Measurements from ENCODE around the gene SDSL. TPM values are rescaled to one million over a fixed set of nuclear protein-coding genes. Genes with fewer than 3 reads are reported as not detected.

SDSL gene
- total and polyA plus RNA-seq, 5 donors from 2014 or later: 1.8 TPM; not detected in 4

DNA sequence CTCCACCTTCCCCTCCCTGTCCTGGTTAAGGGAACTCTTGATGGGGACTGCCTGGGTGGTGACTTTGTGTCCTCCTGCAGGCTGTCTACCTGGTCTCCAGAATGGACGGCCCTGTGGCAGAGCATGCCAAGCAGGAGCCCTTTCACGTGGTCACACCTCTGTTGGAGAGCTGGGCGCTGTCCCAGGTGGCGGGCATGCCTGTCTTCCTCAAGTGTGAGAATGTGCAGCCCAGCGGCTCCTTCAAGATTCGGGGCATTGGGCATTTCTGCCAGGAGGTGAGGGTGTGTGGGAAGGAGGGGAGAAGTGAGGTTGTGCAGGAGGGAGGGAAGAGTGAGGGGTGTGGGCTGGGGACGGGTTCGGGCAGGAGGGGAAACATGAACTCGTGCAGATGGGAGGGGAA, 5.7 kb downstream of the SDSL start:
- Mint-ChIP-seq H3K4me3 (no peak overlapping the region), H3K27me3 (peaks cover 10% of the 10 kb centered on the region), H3K9me3 (peaks cover 0 to 7% (median 0%) of the 10 kb centered on the region in 7 donors), H3K36me3 (no peaks in the 10 kb centered on the region), H3K27ac (no peak overlapping the region), H3K4me1 (no peaks in the 10 kb centered on the region)
- Histone ChIP-seq H3K27me3 (ENCODE audit: control insufficient read depth, insufficient read depth, low read length) (no peaks in the 10 kb centered on the region), H3K4me1 (ENCODE audit: control insufficient read depth, insufficient read depth, low read length, poor library complexity, severe bottlenecking) (no peaks in the 10 kb centered on the region), H3K4me3 (ENCODE audit: low read depth, low read length) (no peak overlapping the region), H3K9me3 (ENCODE audit: control insufficient read depth in 2 of 2, low read length in 2 of 2) (no peaks in the 10 kb centered on the region), H3K36me3 (ENCODE audit: control insufficient read depth, insufficient read depth, low read length) (no peaks in the 10 kb centered on the region), H3K27ac (ENCODE audit: insufficient read depth, low read length, poor library complexity, severe bottlenecking) (no peak overlapping the region)
- DNase-seq (no peak), ATAC-seq (ENCODE audit: low read depth in 2 of 2) (no peak)

DNA sequence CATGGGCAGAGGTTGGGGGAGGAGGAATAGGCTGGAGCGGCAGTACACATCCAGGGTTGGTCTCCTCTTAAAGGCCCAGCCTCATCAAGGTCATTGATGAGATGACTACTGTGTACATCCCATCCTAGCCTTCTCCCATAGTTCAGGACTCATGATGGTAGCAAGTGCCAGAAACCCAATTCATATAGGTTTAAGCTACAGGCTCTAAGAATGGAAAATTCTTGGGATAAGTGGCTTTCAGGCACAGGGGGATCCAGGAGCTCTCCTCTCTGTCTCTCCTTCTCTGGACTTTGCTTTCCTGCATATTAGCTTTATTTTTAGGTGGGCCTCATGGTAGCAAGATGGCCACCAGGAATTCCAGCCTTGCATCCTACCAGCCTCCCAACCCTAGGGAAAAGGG, 6.3 kb downstream of the SDSL start:
- Mint-ChIP-seq H3K27ac (no peak overlapping the region), H3K4me3 (no peak overlapping the region), H3K9me3 (peaks cover 0 to 7% (median 0%) of the 10 kb centered on the region in 7 donors), H3K27me3 (peaks cover 10% of the 10 kb centered on the region), H3K4me1 (no peaks in the 10 kb centered on the region), H3K36me3 (no peaks in the 10 kb centered on the region)
- Histone ChIP-seq H3K4me1 (ENCODE audit: control insufficient read depth, insufficient read depth, low read length, poor library complexity, severe bottlenecking) (no peaks in the 10 kb centered on the region), H3K9me3 (ENCODE audit: control insufficient read depth in 2 of 2, low read length in 2 of 2) (no peaks in the 10 kb centered on the region), H3K27ac (ENCODE audit: insufficient read depth, low read length, poor library complexity, severe bottlenecking) (no peak overlapping the region), H3K27me3 (ENCODE audit: control insufficient read depth, insufficient read depth, low read length) (no peaks in the 10 kb centered on the region), H3K4me3 (ENCODE audit: low read depth, low read length) (no peak overlapping the region), H3K36me3 (ENCODE audit: control insufficient read depth, insufficient read depth, low read length) (no peaks in the 10 kb centered on the region)
- no peak for DNase-seq
- ATAC-seq (ENCODE audit: low read depth in 2 of 2): no peak

DNA sequence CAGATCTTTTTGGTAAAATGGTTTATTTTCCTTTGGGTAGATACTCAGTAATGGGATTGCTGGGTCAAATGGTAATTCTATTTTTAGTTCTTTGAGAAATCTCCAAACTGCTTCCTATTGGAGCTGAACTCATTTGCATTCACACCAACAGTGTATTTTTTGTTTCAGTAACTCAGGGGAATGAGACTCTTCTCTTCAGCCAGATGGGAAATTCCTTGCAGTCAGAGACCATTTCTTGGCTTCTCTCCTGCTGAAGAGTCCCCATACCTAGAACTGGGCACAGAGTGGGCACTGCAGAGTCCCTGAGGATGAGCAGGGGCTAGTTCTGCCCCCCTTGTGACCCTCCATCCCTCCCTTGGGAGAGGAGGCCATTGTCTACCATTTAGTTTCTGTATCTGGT, 10.8 kb downstream of the SDSL start:
- Mint-ChIP-seq H3K36me3 (no peaks in the 10 kb centered on the region), H3K4me3 (no peak overlapping the region), H3K27me3 (peaks cover 8% of the 10 kb centered on the region), H3K27ac (no peak overlapping the region), H3K9me3 (peaks cover 0 to 7% (median 0%) of the 10 kb centered on the region in 7 donors), H3K4me1 (no peaks in the 10 kb centered on the region)
- H3K27ac ChIP-seq (ENCODE audit: insufficient read depth, low read length, poor library complexity, severe bottlenecking): no peak overlapping the region
- H3K36me3 ChIP-seq (ENCODE audit: control insufficient read depth, insufficient read depth, low read length): no peaks in the 10 kb centered on the region
- DNase-seq: no peak
- no peaks in the 10 kb centered on the region for H3K27me3 ChIP-seq (ENCODE audit: control insufficient read depth, insufficient read depth, low read length)
- H3K9me3 ChIP-seq (ENCODE audit: control insufficient read depth in 2 of 2, low read length in 2 of 2): no peaks in the 10 kb centered on the region
- no peaks in the 10 kb centered on the region for H3K4me1 ChIP-seq (ENCODE audit: control insufficient read depth, insufficient read depth, low read length, poor library complexity, severe bottlenecking)
- H3K4me3 ChIP-seq (ENCODE audit: low read depth, low read length): no peak overlapping the region
- no peak for ATAC-seq (ENCODE audit: low read depth in 2 of 2)

DNA sequence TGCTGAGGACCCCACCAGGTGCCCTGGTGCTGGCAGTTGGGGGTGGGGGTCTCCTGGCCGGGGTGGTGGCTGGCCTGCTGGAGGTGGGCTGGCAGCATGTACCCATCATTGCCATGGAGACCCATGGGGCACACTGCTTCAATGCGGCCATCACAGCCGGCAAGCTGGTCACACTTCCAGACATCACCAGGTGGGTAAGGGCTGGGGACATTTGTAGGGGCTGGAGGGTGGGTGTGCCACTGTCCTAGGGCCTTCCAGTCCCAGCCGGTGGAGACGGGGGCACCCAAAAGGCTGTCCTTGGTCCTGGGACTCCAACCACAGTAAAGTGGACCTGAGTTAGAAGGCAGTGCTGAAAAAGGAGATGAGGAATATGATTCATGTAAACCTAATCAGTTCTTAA, 13.2 kb downstream of the SDSL start:
- Histone ChIP-seq H3K4me3 (ENCODE audit: low read depth, low read length) (no peak overlapping the region), H3K36me3 (ENCODE audit: control insufficient read depth, insufficient read depth, low read length) (no peaks in the 10 kb centered on the region), H3K27ac (ENCODE audit: insufficient read depth, low read length, poor library complexity, severe bottlenecking) (no peak overlapping the region), H3K27me3 (ENCODE audit: control insufficient read depth, insufficient read depth, low read length) (peaks cover 5% of the 10 kb centered on the region), H3K9me3 (ENCODE audit: control insufficient read depth in 2 of 2, low read length in 2 of 2) (no peaks in the 10 kb centered on the region), H3K4me1 (ENCODE audit: control insufficient read depth, insufficient read depth, low read length, poor library complexity, severe bottlenecking) (no peaks in the 10 kb centered on the region)
- Mint-ChIP-seq H3K27ac (no peak overlapping the region), H3K27me3 (peaks cover 9% of the 10 kb centered on the region), H3K4me1 (no peaks in the 10 kb centered on the region), H3K9me3 (peaks cover 0 to 1% (median 0%) of the 10 kb centered on the region in 7 donors), H3K36me3 (no peaks in the 10 kb centered on the region), H3K4me3 (no peak overlapping the region)
- no peak for ATAC-seq (ENCODE audit: low read depth in 2 of 2)
- no peak for DNase-seq

DNA sequence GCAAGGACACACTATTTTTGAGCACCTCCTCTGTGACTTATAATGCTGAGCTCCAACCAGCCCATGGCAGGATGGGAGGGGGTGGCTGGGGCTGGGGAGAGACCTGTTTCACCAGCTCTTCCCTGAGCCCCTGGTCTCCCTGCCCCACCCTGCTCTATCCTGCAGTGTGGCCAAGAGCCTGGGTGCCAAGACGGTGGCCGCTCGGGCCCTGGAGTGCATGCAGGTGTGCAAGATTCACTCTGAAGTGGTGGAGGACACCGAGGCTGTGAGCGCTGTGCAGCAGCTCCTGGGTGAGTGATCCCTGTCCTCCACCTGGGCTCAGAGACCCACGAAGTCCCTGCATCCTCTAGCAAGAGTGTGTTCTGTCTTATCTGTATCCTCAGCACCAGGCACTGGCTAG, 14.4 kb downstream of the SDSL start:
- Histone ChIP-seq H3K27me3 (ENCODE audit: control insufficient read depth, insufficient read depth, low read length) (peaks cover 5% of the 10 kb centered on the region), H3K4me1 (ENCODE audit: control insufficient read depth, insufficient read depth, low read length, poor library complexity, severe bottlenecking) (no peaks in the 10 kb centered on the region), H3K27ac (ENCODE audit: insufficient read depth, low read length, poor library complexity, severe bottlenecking) (no peak overlapping the region), H3K4me3 (ENCODE audit: low read depth, low read length) (no peak overlapping the region), H3K36me3 (ENCODE audit: control insufficient read depth, insufficient read depth, low read length) (no peaks in the 10 kb centered on the region), H3K9me3 (ENCODE audit: control insufficient read depth in 2 of 2, low read length in 2 of 2) (no peaks in the 10 kb centered on the region)
- ATAC-seq (ENCODE audit: low read depth in 2 of 2): no peak
- Mint-ChIP-seq H3K4me1 (no peaks in the 10 kb centered on the region), H3K9me3 (peaks cover 0 to 1% (median 0%) of the 10 kb centered on the region in 7 donors), H3K27me3 (peaks cover 4% of the 10 kb centered on the region), H3K4me3 (no peak overlapping the region), H3K36me3 (no peaks in the 10 kb centered on the region), H3K27ac (no peak overlapping the region)
- DNase-seq: no peak

DNA sequence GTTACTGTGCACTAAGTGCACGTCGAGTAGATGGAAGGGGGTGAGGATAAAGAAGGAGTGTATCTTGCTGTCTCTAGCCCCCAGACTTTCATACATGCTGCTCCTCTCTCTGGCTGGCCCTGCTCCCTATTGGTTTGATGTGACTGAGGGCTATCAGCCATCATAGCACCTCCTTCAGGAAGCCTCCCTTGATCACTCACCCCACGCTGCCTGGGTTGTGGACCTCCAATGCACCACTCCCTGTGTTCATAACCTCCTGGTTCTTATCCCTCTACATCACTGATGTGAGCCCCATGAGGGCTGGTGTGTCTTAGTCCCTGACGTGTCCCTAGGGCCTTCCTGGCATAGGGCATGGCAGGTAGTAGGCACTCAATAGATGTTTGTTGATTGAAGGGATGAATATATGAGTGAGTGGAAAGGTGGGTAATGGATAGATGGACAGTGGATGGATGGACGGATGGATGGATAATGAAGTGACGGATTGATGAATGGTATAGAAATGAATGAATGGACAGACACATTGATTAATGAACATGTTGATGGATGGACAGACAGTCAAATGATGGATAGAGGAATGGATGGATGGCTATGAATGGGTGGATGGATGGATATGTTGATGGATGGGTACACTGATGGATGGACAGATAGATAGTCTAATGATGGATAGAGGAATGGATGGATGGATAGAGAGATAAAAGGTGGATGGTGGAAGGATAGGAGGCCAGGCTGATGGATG, 15.0 kb downstream of the SDSL start:
- no peak for DNase-seq
- no peaks in the 10 kb centered on the region for H3K4me1 Mint-ChIP-seq

DNA sequence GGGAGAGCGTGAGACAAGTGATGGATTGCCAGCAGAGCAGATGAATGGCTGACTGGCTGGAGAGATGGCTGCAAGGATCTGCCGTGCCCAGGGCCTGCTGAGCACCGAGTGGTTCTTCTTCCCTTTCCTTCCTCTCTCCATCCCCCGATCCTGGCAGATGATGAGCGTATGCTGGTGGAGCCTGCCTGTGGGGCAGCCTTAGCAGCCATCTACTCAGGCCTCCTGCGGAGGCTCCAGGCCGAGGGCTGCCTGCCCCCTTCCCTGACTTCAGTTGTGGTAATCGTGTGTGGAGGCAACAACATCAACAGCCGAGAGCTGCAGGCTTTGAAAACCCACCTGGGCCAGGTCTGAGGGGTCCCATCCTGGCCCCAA, 15.5 kb downstream of the SDSL start:
- peaks cover 5% of the 10 kb centered on the region for H3K27me3 ChIP-seq (ENCODE audit: control insufficient read depth, insufficient read depth, low read length)
- no peak overlapping the region for H3K27ac Mint-ChIP-seq
- DNase-seq (no peak), ATAC-seq (ENCODE audit: low read depth in 2 of 2) (no peak)
- H3K27ac ChIP-seq (ENCODE audit: insufficient read depth, low read length, poor library complexity, severe bottlenecking): no peak overlapping the region
- no peaks in the 10 kb centered on the region for H3K9me3 Mint-ChIP-seq
- no peaks in the 10 kb centered on the region for H3K4me1 ChIP-seq (ENCODE audit: control insufficient read depth, insufficient read depth, low read length, poor library complexity, severe bottlenecking)
- no peak overlapping the region for H3K4me3 ChIP-seq (ENCODE audit: low read depth, low read length)
- no peak overlapping the region for H3K4me3 Mint-ChIP-seq
- peaks cover 4% of the 10 kb centered on the region for H3K27me3 Mint-ChIP-seq
- no peaks in the 10 kb centered on the region for H3K36me3 Mint-ChIP-seq
- no peaks in the 10 kb centered on the region for H3K4me1 Mint-ChIP-seq
- no peaks in the 10 kb centered on the region for H3K9me3 ChIP-seq (ENCODE audit: control insufficient read depth in 2 of 2, low read length in 2 of 2)
- no peaks in the 10 kb centered on the region for H3K36me3 ChIP-seq (ENCODE audit: control insufficient read depth, insufficient read depth, low read length)

More for the DNA sequence above, 15.0 kb downstream of the SDSL start:
- Histone ChIP-seq H3K27me3 (ENCODE audit: control insufficient read depth, insufficient read depth, low read length) (peaks cover 5% of the 10 kb centered on the region), H3K9me3 (ENCODE audit: control insufficient read depth in 2 of 2, low read length in 2 of 2) (no peaks in the 10 kb centered on the region), H3K4me3 (ENCODE audit: low read depth, low read length) (no peak overlapping the region), H3K36me3 (ENCODE audit: control insufficient read depth, insufficient read depth, low read length) (no peaks in the 10 kb centered on the region), H3K27ac (ENCODE audit: insufficient read depth, low read length, poor library complexity, severe bottlenecking) (no peak overlapping the region), H3K4me1 (ENCODE audit: control insufficient read depth, insufficient read depth, low read length, poor library complexity, severe bottlenecking) (no peaks in the 10 kb centered on the region)
- no peak for ATAC-seq (ENCODE audit: low read depth in 2 of 2)
- H3K27ac Mint-ChIP-seq: no peak overlapping the region
- no peaks in the 10 kb centered on the region for H3K36me3 Mint-ChIP-seq
- peaks cover 4% of the 10 kb centered on the region for H3K27me3 Mint-ChIP-seq
- peaks cover 0 to 1% (median 0%) of the 10 kb centered on the region in 7 donors for H3K9me3 Mint-ChIP-seq
- no peak overlapping the region for H3K4me3 Mint-ChIP-seq
